GM10266 (cell line): Measurements from ENCODE around the gene MMP25.
"Not testable (repeated sequence)": the region's sequence is repeated elsewhere in the genome, so short reads cannot be mapped to it uniquely, and the experiment has no call there.

Experiments
- DNase-seq: peaks from one replicate; pipeline ENCODE4 v3.0.0; 2012; ENCODE audit errors: extremely low spot score
- TF ChIP-seq, protein P1 (sequence below): IDR thresholded peaks from 2 replicates; pipeline ENCODE4 v1.5.1; 2012; ENCODE audit warnings: mild to moderate bottlenecking, low read depth; ENCODE audit not compliant: control insufficient read depth, insufficient read depth; ENCODE audit errors: missing control alignments

The MMP25 gene

GRCh38 chr16:3075523-3075915, 29.2 kb downstream of the MMP25 start:
- no peak for DNase-seq
- TF ChIP-seq, protein P1, sequence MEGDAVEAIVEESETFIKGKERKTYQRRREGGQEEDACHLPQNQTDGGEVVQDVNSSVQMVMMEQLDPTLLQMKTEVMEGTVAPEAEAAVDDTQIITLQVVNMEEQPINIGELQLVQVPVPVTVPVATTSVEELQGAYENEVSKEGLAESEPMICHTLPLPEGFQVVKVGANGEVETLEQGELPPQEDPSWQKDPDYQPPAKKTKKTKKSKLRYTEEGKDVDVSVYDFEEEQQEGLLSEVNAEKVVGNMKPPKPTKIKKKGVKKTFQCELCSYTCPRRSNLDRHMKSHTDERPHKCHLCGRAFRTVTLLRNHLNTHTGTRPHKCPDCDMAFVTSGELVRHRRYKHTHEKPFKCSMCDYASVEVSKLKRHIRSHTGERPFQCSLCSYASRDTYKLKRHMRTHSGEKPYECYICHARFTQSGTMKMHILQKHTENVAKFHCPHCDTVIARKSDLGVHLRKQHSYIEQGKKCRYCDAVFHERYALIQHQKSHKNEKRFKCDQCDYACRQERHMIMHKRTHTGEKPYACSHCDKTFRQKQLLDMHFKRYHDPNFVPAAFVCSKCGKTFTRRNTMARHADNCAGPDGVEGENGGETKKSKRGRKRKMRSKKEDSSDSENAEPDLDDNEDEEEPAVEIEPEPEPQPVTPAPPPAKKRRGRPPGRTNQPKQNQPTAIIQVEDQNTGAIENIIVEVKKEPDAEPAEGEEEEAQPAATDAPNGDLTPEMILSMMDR: no peak

- DNase-seq: not testable (repeated sequence)
These were observed 29.6 kb downstream of the MMP25 start for GRCh38 chr16:3075946-3076345.

GRCh38 chr16:3076577-3076976, 30.2 kb downstream of the MMP25 start:
- DNase-seq: no peak
- TF ChIP-seq, protein P1: peak; percentile 24

DNA sequence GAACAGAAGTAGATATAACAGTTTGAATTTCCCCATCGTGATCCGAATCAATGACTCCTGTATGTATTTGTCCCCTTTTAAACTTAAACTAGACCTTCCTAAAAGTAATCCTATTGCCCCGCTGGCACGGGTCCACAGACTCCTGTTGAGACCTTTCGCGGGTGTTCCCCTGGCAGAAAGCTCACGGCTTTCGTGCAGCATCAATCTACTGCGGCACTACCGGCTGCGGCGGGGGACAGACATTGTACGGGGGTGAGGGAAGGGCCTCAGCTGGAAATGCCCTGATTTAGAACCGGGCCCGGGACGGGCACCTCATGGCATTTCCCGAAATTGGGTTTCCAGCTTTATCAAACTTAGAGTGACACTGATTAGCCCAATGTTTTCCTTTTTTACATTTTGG, 33.7 kb downstream of the MMP25 start:
- TF ChIP-seq, protein P1: no peak
- no peak for DNase-seq

- DNase-seq: not testable (repeated sequence)
These were observed 35.6 kb downstream of the MMP25 start for GRCh38 chr16:3081957-3082356.

- not testable (repeated sequence) for DNase-seq
These were observed 37.0 kb downstream of the MMP25 start for GRCh38 chr16:3083408-3083807.

- TF ChIP-seq, protein P1: no peak
- DNase-seq: no peak
These were observed 38.1 kb downstream of the MMP25 start for GRCh38 chr16:3084491-3084890.

DNA sequence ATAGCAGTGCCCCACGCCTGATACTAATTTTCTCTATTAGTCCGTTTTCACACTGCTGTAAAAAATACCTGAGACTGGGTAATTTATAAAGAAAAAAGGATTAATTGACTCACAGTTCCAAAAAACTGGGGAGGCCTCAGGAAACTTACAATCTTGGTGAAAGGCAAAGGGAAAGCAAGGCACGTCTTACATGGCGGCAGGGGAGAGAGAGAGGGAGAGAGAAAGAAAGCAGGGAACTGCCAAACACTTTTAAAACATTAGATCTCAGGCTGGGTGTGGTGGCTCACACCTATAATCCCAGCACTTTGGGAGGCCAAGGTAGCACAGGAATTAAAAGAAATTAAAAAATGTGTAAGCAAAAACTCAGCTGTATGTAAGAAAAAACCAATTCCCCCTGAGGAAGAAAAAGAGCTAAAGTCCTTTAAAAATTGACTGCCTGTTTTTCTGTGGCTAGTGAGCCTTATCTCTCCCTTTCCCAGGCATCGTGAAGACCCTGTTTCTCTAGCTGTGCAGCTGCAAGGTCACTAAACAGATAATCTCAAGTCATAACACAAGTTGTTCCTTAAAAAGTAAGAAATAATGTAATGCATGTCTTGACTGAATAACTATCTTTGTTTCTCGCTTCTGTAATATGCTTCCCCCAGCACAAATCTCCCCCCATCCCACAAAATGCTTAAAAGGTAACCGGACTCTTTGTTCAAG, 38.8 kb downstream of the MMP25 start:
- TF ChIP-seq, protein P1: no peak
- no peak for DNase-seq

DNA sequence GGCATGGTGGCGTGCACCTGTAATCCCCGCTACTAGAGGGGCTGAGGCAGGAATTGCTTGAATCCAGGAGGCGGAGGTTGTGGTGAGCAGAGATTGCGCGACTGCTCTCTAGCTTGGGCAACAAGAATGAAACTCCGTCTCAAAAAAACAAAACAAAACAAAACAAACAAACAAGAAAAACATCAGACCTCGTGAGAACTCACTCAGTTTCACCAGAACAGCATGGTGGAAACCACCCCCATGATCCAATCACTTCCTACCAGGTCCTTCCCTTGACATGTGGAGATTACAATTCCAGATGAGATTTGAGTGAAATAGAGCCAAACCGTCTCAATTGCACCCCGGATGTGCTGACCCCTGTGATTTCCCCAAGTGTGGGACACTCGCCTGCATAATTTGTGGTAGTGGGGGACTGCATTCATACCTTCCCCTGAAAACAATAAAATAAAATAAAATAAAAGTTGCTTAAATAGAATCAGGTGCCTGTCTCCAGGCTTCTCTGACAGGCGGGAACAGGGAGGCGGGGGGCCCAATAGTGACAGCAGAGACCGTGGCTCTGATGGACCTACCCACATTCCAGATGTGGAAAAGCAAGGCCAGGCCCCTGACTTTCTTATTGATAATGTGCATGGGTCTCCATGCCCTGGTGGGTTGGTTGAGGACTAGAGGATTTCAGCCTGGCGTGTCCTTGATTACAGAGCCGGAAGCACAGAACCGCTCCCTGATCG, 39.7 kb downstream of the MMP25 start:
- TF ChIP-seq, protein P1: no peak
- DNase-seq: peak; percentile 3
